ENCODE results near the gene ZMIZ2.

Gene ZMIZ2

DNA sequence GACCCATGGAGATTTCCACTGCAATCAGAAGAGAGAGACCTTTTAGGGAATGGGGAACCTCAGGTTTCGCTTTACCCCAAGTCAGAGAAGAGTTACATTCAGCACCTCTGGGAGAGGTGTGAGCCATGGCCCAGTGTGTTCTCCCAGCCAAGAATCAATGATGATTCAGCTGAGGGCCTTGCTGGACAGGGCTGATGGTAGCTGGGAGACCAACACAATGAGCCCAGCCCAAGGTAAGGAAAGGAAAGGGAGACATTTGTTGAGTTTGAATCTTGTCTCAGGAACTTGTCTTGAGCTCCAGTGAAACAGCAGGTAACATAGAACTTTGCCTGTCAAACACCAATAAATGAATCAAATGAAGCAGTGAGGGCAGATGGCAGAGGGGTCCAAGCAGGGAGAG lies 33.8 kb downstream of the ZMIZ2 start:
- TF ChIP-seq, protein P1, sequence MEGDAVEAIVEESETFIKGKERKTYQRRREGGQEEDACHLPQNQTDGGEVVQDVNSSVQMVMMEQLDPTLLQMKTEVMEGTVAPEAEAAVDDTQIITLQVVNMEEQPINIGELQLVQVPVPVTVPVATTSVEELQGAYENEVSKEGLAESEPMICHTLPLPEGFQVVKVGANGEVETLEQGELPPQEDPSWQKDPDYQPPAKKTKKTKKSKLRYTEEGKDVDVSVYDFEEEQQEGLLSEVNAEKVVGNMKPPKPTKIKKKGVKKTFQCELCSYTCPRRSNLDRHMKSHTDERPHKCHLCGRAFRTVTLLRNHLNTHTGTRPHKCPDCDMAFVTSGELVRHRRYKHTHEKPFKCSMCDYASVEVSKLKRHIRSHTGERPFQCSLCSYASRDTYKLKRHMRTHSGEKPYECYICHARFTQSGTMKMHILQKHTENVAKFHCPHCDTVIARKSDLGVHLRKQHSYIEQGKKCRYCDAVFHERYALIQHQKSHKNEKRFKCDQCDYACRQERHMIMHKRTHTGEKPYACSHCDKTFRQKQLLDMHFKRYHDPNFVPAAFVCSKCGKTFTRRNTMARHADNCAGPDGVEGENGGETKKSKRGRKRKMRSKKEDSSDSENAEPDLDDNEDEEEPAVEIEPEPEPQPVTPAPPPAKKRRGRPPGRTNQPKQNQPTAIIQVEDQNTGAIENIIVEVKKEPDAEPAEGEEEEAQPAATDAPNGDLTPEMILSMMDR (IDR thresholded peaks at IDR 0.05) = no peak

DNA sequence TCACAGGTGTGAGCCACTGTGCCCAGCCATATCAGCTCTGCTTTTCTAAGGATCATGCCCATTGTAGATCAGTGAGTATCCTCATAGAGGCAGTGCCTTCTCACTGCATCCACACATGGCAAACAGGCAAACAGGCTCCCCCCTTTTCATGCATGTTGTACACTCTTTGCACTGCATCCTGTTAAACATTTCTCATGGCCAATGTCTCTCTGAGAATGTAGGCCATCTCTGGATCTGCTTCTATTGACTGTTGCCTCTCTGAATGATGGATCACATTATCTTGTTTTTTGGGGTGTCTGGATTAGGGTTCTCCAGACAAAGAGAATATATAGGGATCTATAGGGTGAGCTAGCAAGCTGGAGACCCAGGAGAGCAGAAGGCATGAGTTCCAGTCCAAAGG lies 34.8 kb downstream of the ZMIZ2 start:
- TF ChIP-seq, protein P1 (IDR thresholded peaks at IDR 0.05) = no peak

DNA sequence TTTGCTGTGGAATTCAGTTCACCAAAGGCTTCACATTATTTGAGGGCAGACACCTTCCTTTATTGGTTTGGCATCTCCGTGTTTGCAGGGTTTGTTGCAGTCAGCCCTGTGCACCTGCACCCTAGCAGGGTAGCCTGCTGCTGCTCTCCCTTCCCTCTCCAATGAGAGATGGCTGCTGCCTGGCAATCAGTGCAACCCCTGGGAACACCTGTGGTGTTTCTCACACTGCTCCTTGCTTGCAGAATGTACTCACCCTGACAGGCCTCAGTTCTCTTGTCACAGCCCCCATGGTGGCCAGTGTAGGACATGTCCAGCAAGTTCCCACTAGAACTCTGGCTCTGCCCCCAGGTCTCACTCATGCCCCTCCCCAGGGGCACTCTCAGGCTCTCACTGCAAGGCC lies 35.7 kb downstream of the ZMIZ2 start:
- TF ChIP-seq, protein P1 (IDR thresholded peaks at IDR 0.05) = no peak

DNA sequence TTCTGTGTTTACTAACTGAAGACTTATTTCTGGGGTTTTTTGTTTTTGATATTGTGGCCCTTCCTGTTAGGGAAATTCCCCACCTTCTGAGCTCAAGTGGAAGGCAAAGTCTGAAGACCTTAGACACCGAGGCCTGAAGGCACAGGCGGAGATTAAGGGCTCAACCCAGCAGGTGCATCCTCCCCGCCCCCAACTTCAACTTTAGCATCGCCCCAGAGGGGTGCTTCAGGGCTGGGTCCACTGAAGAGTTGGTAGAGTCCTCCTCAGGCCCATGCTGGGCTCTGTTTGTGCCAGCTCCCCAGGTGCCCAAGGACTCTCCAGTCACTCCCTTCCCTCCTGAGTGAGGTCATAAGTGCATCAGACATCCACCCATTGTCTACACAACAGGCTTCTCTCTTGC lies 38.4 kb downstream of the ZMIZ2 start:
- TF ChIP-seq, protein P1 (IDR thresholded peaks at IDR 0.05) = no peak

DNA sequence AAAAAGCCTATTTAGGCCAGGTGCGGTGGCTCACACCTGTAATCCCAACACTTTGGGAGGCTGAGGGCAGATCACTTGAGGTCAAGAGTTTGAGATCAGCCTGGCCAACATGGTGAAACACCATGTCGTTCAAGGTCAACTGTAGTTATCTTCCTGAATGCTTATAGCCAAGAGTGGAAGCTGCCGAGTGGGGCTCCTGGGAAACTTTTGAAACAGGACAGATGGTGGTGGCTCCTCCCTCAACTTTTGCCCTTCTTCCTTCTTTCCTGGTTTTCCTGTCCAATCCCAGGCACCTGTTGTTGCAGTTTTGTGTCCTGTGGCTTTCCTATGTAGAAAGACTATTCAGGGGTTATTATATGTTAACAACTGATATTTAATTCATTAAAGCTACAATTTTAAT lies 39.1 kb downstream of the ZMIZ2 start:
- TF ChIP-seq, protein P1 (IDR thresholded peaks at IDR 0.05) = no peak

DNA sequence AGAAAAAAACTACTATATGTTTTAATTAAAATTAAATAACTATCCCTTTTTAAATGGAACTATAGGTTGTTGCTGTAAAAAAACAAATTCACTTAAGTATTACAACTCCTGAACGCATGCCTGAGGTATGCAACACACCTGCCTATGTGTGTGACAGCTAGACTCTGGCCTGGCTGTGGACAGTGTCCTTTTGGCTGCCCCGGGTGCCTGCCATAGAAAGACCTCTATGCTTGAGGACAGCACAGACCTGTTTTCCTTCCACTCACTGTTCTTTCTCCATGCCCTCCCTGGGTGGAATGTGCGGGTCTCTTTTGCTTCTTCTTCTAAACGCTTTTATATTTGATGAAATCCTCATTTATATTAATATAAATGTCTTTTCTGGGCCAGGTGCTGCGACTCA lies 41.3 kb downstream of the ZMIZ2 start:
- TF ChIP-seq, protein P1 (IDR thresholded peaks at IDR 0.05) = no peak

DNA sequence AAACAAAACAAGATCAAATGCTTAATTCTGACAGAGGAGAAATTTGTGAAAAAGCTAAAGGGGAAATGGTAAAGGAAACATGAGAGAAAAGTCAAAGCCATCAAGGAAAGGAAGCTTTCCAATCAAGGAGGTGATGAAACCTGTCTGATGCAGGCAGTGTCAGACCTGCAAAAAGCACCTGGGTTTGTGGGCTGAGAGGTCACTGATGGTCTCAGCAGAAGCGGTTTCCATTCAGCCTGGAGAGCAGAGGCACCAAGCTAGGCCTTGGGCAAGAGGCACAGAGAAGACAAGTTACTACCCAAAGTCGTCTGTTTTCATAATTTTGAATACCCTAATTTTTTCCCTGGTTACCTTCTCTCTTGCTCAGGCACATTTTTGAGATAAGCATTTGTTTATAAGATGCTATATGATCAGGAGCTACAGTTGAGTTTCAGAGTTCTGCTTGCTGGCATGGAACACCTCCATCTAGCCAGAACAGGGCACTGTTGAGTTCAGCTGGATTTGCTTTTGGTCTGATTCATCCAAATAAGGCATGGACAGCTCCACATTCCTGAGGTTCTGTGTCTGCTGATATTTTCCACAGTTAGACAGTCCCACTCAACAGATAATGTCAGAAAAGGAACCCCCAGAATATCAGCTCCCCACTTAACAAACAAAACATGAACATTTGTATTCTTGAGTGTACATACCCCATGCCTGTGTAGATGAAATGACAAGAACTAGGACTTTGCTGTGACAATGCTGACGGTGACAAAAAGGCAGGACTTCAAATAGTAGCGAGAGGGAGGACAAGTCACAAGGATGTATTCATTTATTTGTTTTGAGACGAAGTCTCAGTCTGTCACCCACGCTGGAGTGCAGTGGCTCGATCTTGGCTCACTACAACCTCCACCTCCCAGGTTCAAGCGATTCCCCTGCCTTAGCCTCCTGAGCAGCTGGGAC lies 42.9 kb downstream of the ZMIZ2 start:
- TF ChIP-seq, protein P1 (IDR thresholded peaks at IDR 0.05) = no peak
